ENCODE results near the gene NUDT9.
"Not testable (repeated sequence)": the region's sequence is repeated elsewhere in the genome, so short reads cannot be mapped to it uniquely, and the experiment has no call there.

The NUDT9 gene

GRCh38 chr4:87465739-87466366 lies 43.5 kb downstream of the NUDT9 start:
- H3K27me3 Mint-ChIP-seq: no peaks in the 10 kb centered on the region
- no peaks in the 10 kb centered on the region for H3K4me1 Mint-ChIP-seq (ENCODE audit: low read depth)
- H3K36me3 Mint-ChIP-seq: no peaks in the 10 kb centered on the region
- no peak overlapping the region for H3K27ac Mint-ChIP-seq
- no peaks in the 10 kb centered on the region for H3K9me3 Mint-ChIP-seq (ENCODE audit: low read depth)
- H3K4me3 Mint-ChIP-seq: no peak overlapping the region

- no peaks in the 10 kb centered on the region for H3K36me3 Mint-ChIP-seq
- no peaks in the 10 kb centered on the region for H3K9me3 Mint-ChIP-seq (ENCODE audit: low read depth)
- H3K4me1 Mint-ChIP-seq (ENCODE audit: low read depth): no peaks in the 10 kb centered on the region
- H3K4me3 Mint-ChIP-seq: no peak overlapping the region
- H3K27me3 Mint-ChIP-seq: no peaks in the 10 kb centered on the region
- H3K27ac Mint-ChIP-seq: no peak overlapping the region
These were observed 47.0 kb downstream of the NUDT9 start for GRCh38 chr4:87469390-87469789.

- H3K4me1 Mint-ChIP-seq (ENCODE audit: low read depth): no peaks in the 10 kb centered on the region
- no peak overlapping the region for H3K4me3 Mint-ChIP-seq
- H3K9me3 Mint-ChIP-seq (ENCODE audit: low read depth): no peaks in the 10 kb centered on the region
- no peak overlapping the region for H3K27ac Mint-ChIP-seq
- H3K36me3 Mint-ChIP-seq: no peaks in the 10 kb centered on the region
- H3K27me3 Mint-ChIP-seq: no peaks in the 10 kb centered on the region
These were observed 54.6 kb downstream of the NUDT9 start for GRCh38 chr4:87476934-87477333.

GRCh38 chr4:87478732-87479250 lies 56.4 kb downstream of the NUDT9 start:
- Mint-ChIP-seq H3K4me1 (ENCODE audit: low read depth) (no peaks in the 10 kb centered on the region), H3K9me3 (ENCODE audit: low read depth) (no peaks in the 10 kb centered on the region), H3K36me3 (peaks cover 2% of the 10 kb centered on the region), H3K4me3 (no peak overlapping the region), H3K27ac (no peak overlapping the region), H3K27me3 (no peaks in the 10 kb centered on the region)

GRCh38 chr4:87481377-87481776 lies 59.0 kb downstream of the NUDT9 start:
- peaks cover 2% of the 10 kb centered on the region for H3K36me3 Mint-ChIP-seq
- H3K9me3 Mint-ChIP-seq (ENCODE audit: low read depth): no peaks in the 10 kb centered on the region
- H3K27me3 Mint-ChIP-seq: no peaks in the 10 kb centered on the region
- H3K4me3 Mint-ChIP-seq: no peak overlapping the region
- H3K27ac Mint-ChIP-seq: no peak overlapping the region
- H3K4me1 Mint-ChIP-seq (ENCODE audit: low read depth): no peaks in the 10 kb centered on the region

- H3K9me3 Mint-ChIP-seq (ENCODE audit: low read depth); H3K36me3 Mint-ChIP-seq; H3K27ac Mint-ChIP-seq; H3K4me1 Mint-ChIP-seq (ENCODE audit: low read depth); H3K27me3 Mint-ChIP-seq; H3K4me3 Mint-ChIP-seq: not testable (repeated sequence)
These were observed 60.9 kb downstream of the NUDT9 start for GRCh38 chr4:87483247-87483646.

- not testable (repeated sequence) for H3K27ac Mint-ChIP-seq; H3K9me3 Mint-ChIP-seq (ENCODE audit: low read depth); H3K36me3 Mint-ChIP-seq; H3K4me3 Mint-ChIP-seq; H3K4me1 Mint-ChIP-seq (ENCODE audit: low read depth); H3K27me3 Mint-ChIP-seq
These were observed 66.3 kb downstream of the NUDT9 start for GRCh38 chr4:87488666-87489065.

- H3K9me3 Mint-ChIP-seq (ENCODE audit: low read depth): no peaks in the 10 kb centered on the region
- H3K27ac Mint-ChIP-seq: no peak overlapping the region
- H3K4me1 Mint-ChIP-seq (ENCODE audit: low read depth): no peaks in the 10 kb centered on the region
- H3K27me3 Mint-ChIP-seq: no peaks in the 10 kb centered on the region
- H3K36me3 Mint-ChIP-seq: peaks cover 8% of the 10 kb centered on the region
- H3K4me3 Mint-ChIP-seq: no peak overlapping the region
These were observed 67.3 kb downstream of the NUDT9 start for GRCh38 chr4:87489678-87490077.

GRCh38 chr4:87490664-87491369 lies 68.4 kb downstream of the NUDT9 start:
- Mint-ChIP-seq H3K4me1 (ENCODE audit: low read depth) (no peaks in the 10 kb centered on the region), H3K27ac (no peak overlapping the region), H3K27me3 (no peaks in the 10 kb centered on the region), H3K4me3 (no peak overlapping the region), H3K36me3 (peaks cover 8% of the 10 kb centered on the region), H3K9me3 (ENCODE audit: low read depth) (no peaks in the 10 kb centered on the region)

- no peak overlapping the region for H3K4me3 Mint-ChIP-seq
- H3K9me3 Mint-ChIP-seq (ENCODE audit: low read depth): no peaks in the 10 kb centered on the region
- H3K36me3 Mint-ChIP-seq: peaks cover 8% of the 10 kb centered on the region
- no peaks in the 10 kb centered on the region for H3K4me1 Mint-ChIP-seq (ENCODE audit: low read depth)
- H3K27me3 Mint-ChIP-seq: no peaks in the 10 kb centered on the region
- H3K27ac Mint-ChIP-seq: no peak overlapping the region
These were observed 69.1 kb downstream of the NUDT9 start for GRCh38 chr4:87491436-87491835.

GRCh38 chr4:87491851-87492250 lies 69.5 kb downstream of the NUDT9 start:
- not testable (repeated sequence) for H3K36me3 Mint-ChIP-seq; H3K27me3 Mint-ChIP-seq; H3K4me3 Mint-ChIP-seq; H3K9me3 Mint-ChIP-seq (ENCODE audit: low read depth); H3K27ac Mint-ChIP-seq; H3K4me1 Mint-ChIP-seq (ENCODE audit: low read depth)

GRCh38 chr4:87493115-87493514 lies 70.7 kb downstream of the NUDT9 start:
- Mint-ChIP-seq H3K4me3 (no peak overlapping the region), H3K4me1 (ENCODE audit: low read depth) (no peaks in the 10 kb centered on the region), H3K27ac (no peak overlapping the region), H3K27me3 (no peaks in the 10 kb centered on the region), H3K36me3 (peaks cover 2% of the 10 kb centered on the region), H3K9me3 (ENCODE audit: low read depth) (no peaks in the 10 kb centered on the region)

- H3K4me1 Mint-ChIP-seq (ENCODE audit: low read depth): peaks cover 3% of the 10 kb centered on the region
- no peaks in the 10 kb centered on the region for H3K9me3 Mint-ChIP-seq (ENCODE audit: low read depth)
- H3K27ac Mint-ChIP-seq: no peak overlapping the region
- H3K36me3 Mint-ChIP-seq: no peaks in the 10 kb centered on the region
- no peak overlapping the region for H3K4me3 Mint-ChIP-seq
- no peaks in the 10 kb centered on the region for H3K27me3 Mint-ChIP-seq
These were observed 74.8 kb downstream of the NUDT9 start for GRCh38 chr4:87497159-87497558.

GRCh38 chr4:87497578-87497977 lies 75.2 kb downstream of the NUDT9 start:
- H3K4me3 Mint-ChIP-seq: no peak overlapping the region
- H3K27ac Mint-ChIP-seq: no peak overlapping the region
- no peaks in the 10 kb centered on the region for H3K36me3 Mint-ChIP-seq
- H3K9me3 Mint-ChIP-seq (ENCODE audit: low read depth): no peaks in the 10 kb centered on the region
- H3K4me1 Mint-ChIP-seq (ENCODE audit: low read depth): peaks cover 3% of the 10 kb centered on the region
- H3K27me3 Mint-ChIP-seq: no peaks in the 10 kb centered on the region

- Mint-ChIP-seq H3K27me3 (peaks cover 2% of the 10 kb centered on the region), H3K27ac (no peak overlapping the region), H3K36me3 (no peaks in the 10 kb centered on the region), H3K9me3 (ENCODE audit: low read depth) (no peaks in the 10 kb centered on the region), H3K4me3 (no peak overlapping the region), H3K4me1 (ENCODE audit: low read depth) (peaks cover 3% of the 10 kb centered on the region)
These were observed 76.1 kb downstream of the NUDT9 start for GRCh38 chr4:87498446-87498900.

All from activated naive CD8-positive, alpha-beta T cell (primary cell).